Left lung (tissue), 10 donors: ENCODE measurements around the gene LPIN3. TPM values are rescaled to one million over a fixed set of nuclear protein-coding genes. Genes with fewer than 3 reads are reported as not detected.
A peak's percentile ranks its signal among the peaks of the same experiment; 100 is the strongest.

Source experiments
- ATAC-seq: fragments of 200-7000 bp; cut with Tn5 transposase; one replicate; pipeline ENCODE4 v1.9.1; 2020; ENCODE audit warnings: moderate library complexity
- DNase-seq, 4 donors: peaks; one replicate each; pipeline ENCODE4 v3.0.0-alpha.2; 2013 to 2020
- H3K27ac ChIP-seq, 2 donors: fragments of 200-600 bp; sonication (generic) in 1 of 2; one replicate each; pipeline versions ENCODE4 v1.5.0 to v1.8.0; 2020 to 2021
- H3K27me3 ChIP-seq, 2 donors: fragments of 200-600 bp; sonication (generic) in 1 of 2; one replicate each; pipeline versions ENCODE4 v1.5.0 to v1.8.0; 2020 to 2021
- H3K36me3 ChIP-seq, 2 donors: fragments of 200-600 bp; sonication (generic) in 1 of 2; one replicate each; pipeline versions ENCODE4 v1.5.0 to v1.8.0; 2020 to 2021
- H3K4me1 ChIP-seq, 2 donors: fragments of 200-600 bp; one replicate each; pipeline ENCODE4 v1.8.0; 2021
- H3K4me3 ChIP-seq, 2 donors: fragments of 200-600 bp; sonication (generic) in 1 of 2; one replicate each; pipeline versions ENCODE4 v1.5.0 to v1.8.0; 2020 to 2021; ENCODE audit warnings: mild to moderate bottlenecking in 1 of 2
- H3K9me3 ChIP-seq, 2 donors: fragments of 200-600 bp; sonication (generic) in 1 of 2; one replicate each; pipeline versions ENCODE4 v1.5.0 to v1.8.0; 2020 to 2021
- CTCF ChIP-seq, 2 donors: fragments of 200-600 bp; sonication (generic) in 1 of 2; IDR thresholded peaks; one replicate each; pipeline versions ENCODE4 v1.5.0 to v1.8.0; 2021; ENCODE audit warnings: antibody characterized with exemption in 2 of 2
- intact Hi-C, 2 donors: fragments of 100-400 bp; cut with DNase I; formaldehyde crosslinking; loops; one replicate each; pipeline versions ENCODE4 v1.11.2 to v1.14.2; 2022
- polyA plus RNA-seq, 6 donors: library from polyadenylated mRNA; unstranded; fragments of 120-200 nt; gene quantifications; one replicate each; pipeline ENCODE4 v1.2.1, GENCODE V29; 2013; ENCODE audit not compliant: insufficient read length in 6 of 6
- total RNA-seq, 2 donors: library from RNA; stranded (reverse); fragmentation: NEBNext Ultra II Directional; extraction: Animal tissue kit (Norgen Biotek cat#: 25700); gene quantifications; one replicate each; pipeline ENCODE4 v1.2.1, GENCODE V29; 2021
- donor health status: DM: no; HTN: yes; CAD: no.
- donor health status: DM: no; HTN: no; CAD: no.

LPIN3 gene
- total and polyA plus RNA-seq, 8 donors = 9.6 to 20.4 (median 14.2) TPM

GRCh38 chr20:41361757-41362747 lies 21.4 kb downstream of the LPIN3 start:
- no peak overlapping the region for H3K4me3 ChIP-seq
- no peaks in the 10 kb centered on the region for H3K9me3 ChIP-seq
- intact Hi-C loops = no loop called here
- ATAC-seq = no peak
- H3K27me3 ChIP-seq = peaks cover 26 to 35% of the 10 kb centered on the region in 2 donors
- no peak overlapping the region for H3K27ac ChIP-seq
- no peak for TF ChIP-seq CTCF (IDR thresholded peaks at IDR 0.05)
- DNase-seq = peak in 1 of 4 donors; percentile 76
- H3K4me1 ChIP-seq = peaks cover 0 to 8% of the 10 kb centered on the region in 2 donors
- H3K36me3 ChIP-seq = peaks cover 0 to 11% of the 10 kb centered on the region in 2 donors

- no peaks in the 10 kb centered on the region for H3K9me3 ChIP-seq
- intact Hi-C loops = no loop called here
- H3K4me3 ChIP-seq = no peak overlapping the region
- H3K36me3 ChIP-seq = peaks cover 0 to 7% of the 10 kb centered on the region in 2 donors
- no peak for TF ChIP-seq CTCF (IDR thresholded peaks at IDR 0.05)
- no peak for ATAC-seq
- H3K27ac ChIP-seq = no peak overlapping the region
- no peak for DNase-seq
- H3K27me3 ChIP-seq = peaks cover 31 to 42% of the 10 kb centered on the region in 2 donors
- H3K4me1 ChIP-seq = peaks cover 0 to 8% of the 10 kb centered on the region in 2 donors
These were observed 22.1 kb downstream of the LPIN3 start for GRCh38 chr20:41362748-41363140.

- ATAC-seq = no peak
- Histone ChIP-seq H3K9me3 (no peaks in the 10 kb centered on the region), H3K27ac (no peak overlapping the region), H3K4me3 (no peak overlapping the region), H3K36me3 (no peaks in the 10 kb centered on the region), H3K4me1 (peaks cover 0 to 8% of the 10 kb centered on the region in 2 donors), H3K27me3 (peaks cover 36 to 51% of the 10 kb centered on the region in 2 donors)
- no peak for DNase-seq
- intact Hi-C loops = no loop called here
- TF ChIP-seq CTCF (IDR thresholded peaks at IDR 0.05) = no peak
These were observed 23.0 kb downstream of the LPIN3 start for GRCh38 chr20:41363601-41364000.

GRCh38 chr20:41364236-41364855 lies 23.7 kb downstream of the LPIN3 start:
- Histone ChIP-seq H3K4me1 (peaks cover 0 to 8% of the 10 kb centered on the region in 2 donors), H3K27me3 (peaks cover 36 to 58% of the 10 kb centered on the region in 2 donors), H3K36me3 (no peaks in the 10 kb centered on the region), H3K9me3 (no peaks in the 10 kb centered on the region), H3K4me3 (no peak overlapping the region), H3K27ac (no peak overlapping the region)
- TF ChIP-seq CTCF (IDR thresholded peaks at IDR 0.05) = no peak
- ATAC-seq (no peak), DNase-seq (no peak)
- intact Hi-C loops = no loop called here
